K562 (cell line): ENCODE measurements around the gene CRADD. TPM values are rescaled to one million over a fixed set of nuclear protein-coding genes. Genes with fewer than 3 reads are reported as not detected.

Experiments used
- ADNP ChIP-seq: fragments of 200-800 bp; sonication (Bioruptor generic); IDR thresholded peaks from 2 replicates; pipeline ENCODE4 v1.6.1; 2016; ENCODE audit warnings: missing genetic modification characterization, missing compliant biosample characterization
- CBX1 ChIP-seq: sonication (generic); IDR thresholded peaks from 2 replicates; pipeline ENCODE4 v1.6.1; 2016; ENCODE audit warnings: antibody characterized with exemption, low read depth, mild to moderate bottlenecking
- CHD2 ChIP-seq: IDR thresholded peaks from 2 replicates; pipeline ENCODE4 v1.6.1; 2011; ENCODE audit warnings: low read depth, low read length
- DNMT1 ChIP-seq: fragments of 450-650 bp; IDR thresholded peaks from 2 replicates; pipeline ENCODE4 v1.6.1; 2016; ENCODE audit warnings: antibody characterized with exemption, mild to moderate bottlenecking
- FOXM1 ChIP-seq, 2 experiments: fragments of 450-650 bp in 1 of 2; sonication (generic) in 1 of 2; formaldehyde crosslinking in 1 of 2; IDR thresholded peaks; 2 replicates each; pipeline versions ENCODE4 v1.6.1 to v1.9.0; 2017 to 2022; ENCODE audit warnings: low read depth in 2 of 2, mild to moderate bottlenecking in 2 of 2, missing genetic modification reagents in 1 of 2, moderate library complexity in 1 of 2
- HDAC6 ChIP-seq: IDR thresholded peaks from 2 replicates; pipeline ENCODE4 v1.6.1; 2012; ENCODE audit warnings: low read depth, mild to moderate bottlenecking, control low read depth, inconsistent platforms, low read length, moderate library complexity
- NR2C2 ChIP-seq, 2 experiments: fragments of 200-800 bp in 1 of 2; sonication (Bioruptor generic) in 1 of 2; sonication (generic) in 1 of 2; formaldehyde crosslinking in 1 of 2; IDR thresholded peaks; 2 replicates each; pipeline versions ENCODE4 v1.6.1 to v1.8.0; 2016 to 2022; ENCODE audit warnings: mild to moderate bottlenecking in 1 of 2, missing compliant biosample characterization in 1 of 2, missing genetic modification characterization in 1 of 2, missing genetic modification reagents in 1 of 2
- RBM22 ChIP-seq: fragments of 200-400 bp; formaldehyde crosslinking; IDR thresholded peaks from 2 replicates; pipeline ENCODE4 v1.6.1; 2018; ENCODE audit warnings: low read length, low read depth; ENCODE audit not compliant: poor library complexity, severe bottlenecking
- THAP12 ChIP-seq: fragments of 250-450 bp; sonication (Bioruptor Pico); IDR thresholded peaks from 2 replicates; pipeline ENCODE4 v1.9.0; 2021; ENCODE audit warnings: mild to moderate bottlenecking, inconsistent platforms
- VEZF1 ChIP-seq: fragments of 200-800 bp; sonication (Bioruptor generic); IDR thresholded peaks from 2 replicates; pipeline ENCODE4 v1.6.1; 2017; ENCODE audit warnings: missing genetic modification characterization, missing compliant biosample characterization
- ZKSCAN8 ChIP-seq: fragments of 200-800 bp; sonication (Bioruptor generic); IDR thresholded peaks from 2 replicates; pipeline ENCODE4 v1.6.1; 2016; ENCODE audit warnings: missing genetic modification characterization, missing compliant biosample characterization
- ZNF239 ChIP-seq: fragments of 250-450 bp; sonication (Bioruptor Pico); IDR thresholded peaks from 2 replicates; pipeline ENCODE4 v1.4.0; 2020; ENCODE audit warnings: mild to moderate bottlenecking
- ZNF263 ChIP-seq: sonication (generic); formaldehyde crosslinking; IDR thresholded peaks from 2 replicates; pipeline ENCODE4 v1.8.0; 2022; ENCODE audit warnings: mild to moderate bottlenecking, missing genetic modification reagents, borderline replicate concordance
- ZNF280B ChIP-seq: fragments of 250-450 bp; sonication (Bioruptor Pico); IDR thresholded peaks from 2 replicates; pipeline ENCODE4 v1.5.1; 2021; ENCODE audit warnings: mild to moderate bottlenecking
- ZNF384 ChIP-seq: IDR thresholded peaks from 2 replicates; pipeline ENCODE4 v1.6.1; 2012; ENCODE audit warnings: low read depth, low read length, improper control_type of control experiment
- ZNF395 ChIP-seq: fragments of 200-800 bp; sonication (Bioruptor generic); IDR thresholded peaks from 2 replicates; pipeline ENCODE4 v1.6.1; 2017; ENCODE audit warnings: missing genetic modification characterization, missing compliant biosample characterization
- ZNF740 ChIP-seq, 3 experiments: fragments of 200-800 bp in 1 of 3; sonication (Bioruptor generic) in 1 of 3; sonication (generic) in 1 of 3; formaldehyde crosslinking in 1 of 3; IDR thresholded peaks; 2 replicates each; pipeline versions ENCODE4 v1.6.1 to v1.8.0; 2016 to 2022; ENCODE audit warnings: mild to moderate bottlenecking in 2 of 3, missing compliant biosample characterization in 2 of 3, missing genetic modification characterization in 2 of 3, missing genetic modification reagents in 1 of 3
- ZNF79 ChIP-seq: fragments of 250-450 bp; sonication (Bioruptor Pico); IDR thresholded peaks from 2 replicates; pipeline ENCODE4 v1.4.0; 2020; ENCODE audit warnings: low read depth, mild to moderate bottlenecking, moderate library complexity
- polyA plus RNA-seq, 8 experiments: library from polyadenylated mRNA; depleted of rRNA in 4 of 8; stranded (reverse) in 5 of 8; unstranded in 3 of 8; fragments of >200 nt; fragmentation: Nextera tagmentation in 2 of 8; fragmentation: Illumina TruSeq in 1 of 8; extraction: Ambion mirVana in 2 of 8; extraction: Trizol in 1 of 8; gene quantifications; 2 replicates each; pipeline versions ENCODE4 v1.2.1 to v1.2.3, GENCODE V29; 2011 to 2014; ENCODE audit warnings: inconsistent platforms in 1 of 8, missing spikeins in 1 of 8
- total RNA-seq, 7 experiments: library from RNA; depleted of rRNA in 6 of 7; stranded (reverse); fragments of >200 nt in 6 of 7; fragmentation: Illumina TruSeq in 2 of 7; extraction: Trizol in 2 of 7; gene quantifications; 2 replicates each; pipeline versions ENCODE4 v1.2.1 to v1.2.3, GENCODE V29; 2011 to 2021; ENCODE audit warnings: low replicate concordance in 1 of 7

CRADD gene
- total and polyA plus RNA-seq, 9 of the 15 experiments (the other 6 are each of a cell fraction or from before 2014, with no cell fraction given) = 20.5 to 41.1 (median 25.9) TPM

- peak; percentile 30 for TF ChIP-seq VEZF1 (CRISPR knock-in tag)
- TF ChIP-seq FOXM1 (IDR thresholded peaks at IDR 0.05; ENCODE audit: low read depth) = no peak
- TF ChIP-seq FOXM1 (CRISPR knock-in tag; IDR thresholded peaks at IDR 0.05; ENCODE audit: low read depth) = no peak
- TF ChIP-seq ZNF79 (CRISPR knock-in tag) = no peak
- TF ChIP-seq CHD2 = no peak
- TF ChIP-seq ZNF740 (CRISPR knock-in tag; IDR thresholded peaks at IDR 0.05) = no peak
- peak in 1 of 2 experiments; percentile 12; a peak in 1 of 4 replicates for TF ChIP-seq ZNF740 (tag; IDR thresholded peaks at IDR 0.05)
- 0 out of 2 replicates have a peak, but pooled peaks have one; percentile 12 for TF ChIP-seq ADNP
- no peak for TF ChIP-seq ZNF280B
- no peak for TF ChIP-seq THAP12
- 0 out of 2 replicates have a peak, but pooled peaks have one; percentile 7 for TF ChIP-seq ZKSCAN8
- TF ChIP-seq DNMT1 = no peak
- no peak for TF ChIP-seq ZNF263
- no peak for TF ChIP-seq CBX1
- TF ChIP-seq ZNF239 (CRISPR knock-in tag) = 0 out of 2 replicates have a peak, but pooled peaks have one; percentile 6
- no peak for TF ChIP-seq HDAC6
- no peak for TF ChIP-seq ZNF384
- peak; percentile 21; the same call in 1 of the 2 replicates for TF ChIP-seq ZNF395 (CRISPR knock-in tag)
- TF ChIP-seq RBM22 = no peak
- TF ChIP-seq NR2C2 (CRISPR knock-in tag; IDR thresholded peaks at IDR 0.05) = no peak
- peak; percentile 60; the same call in 1 of the 2 replicates for TF ChIP-seq NR2C2 (tag; IDR thresholded peaks at IDR 0.05)
These were observed 82.4 kb downstream of the CRADD start (continued) for GRCh38 chr12:93759512-93760081.
